Stimulated activated effector memory CD8-positive, alpha-beta T cell treated with anti-CD3 and anti-CD28 coated beads, Interleukin-12 subunit alpha, Interleukin-12 subunit beta, amount 100 ng/mL, for 72 hours (primary cell): ENCODE data around the gene BABAM2.

Source experiments
- ATAC-seq: fragments of 150-1000 bp; cut with Tn5 transposase; 2 replicates; pipeline ENCODE4 v1.10.0; 2021
- DNase-seq, 2 donors: peaks; one replicate each; pipeline ENCODE4 v3.0.0; 2021 to 2022; ENCODE audit warnings: low spot score in 2 of 2
- H3K27ac Mint-ChIP-seq: one replicate; pipeline ENCODE4 v1.8.0; 2022; ENCODE audit warnings: mild to moderate bottlenecking, mixed read lengths
- H3K36me3 Mint-ChIP-seq: one replicate; pipeline ENCODE4 v1.8.0; 2022; ENCODE audit warnings: mild to moderate bottlenecking, mixed read lengths
- H3K4me1 Mint-ChIP-seq: one replicate; pipeline ENCODE4 v1.8.0; 2022; ENCODE audit warnings: mixed read lengths
- H3K4me3 Mint-ChIP-seq: one replicate; pipeline ENCODE4 v1.8.0; 2022; ENCODE audit warnings: mild to moderate bottlenecking, mixed read lengths
- H3K9me3 Mint-ChIP-seq: one replicate; pipeline ENCODE4 v1.8.0; 2022; ENCODE audit warnings: mixed read lengths

The BABAM2 gene

GRCh38 chr2:28052691-28053090 lies 162.2 kb downstream of the BABAM2 start:
- peaks cover 22% of the 10 kb centered on the region for H3K36me3 Mint-ChIP-seq

DNA sequence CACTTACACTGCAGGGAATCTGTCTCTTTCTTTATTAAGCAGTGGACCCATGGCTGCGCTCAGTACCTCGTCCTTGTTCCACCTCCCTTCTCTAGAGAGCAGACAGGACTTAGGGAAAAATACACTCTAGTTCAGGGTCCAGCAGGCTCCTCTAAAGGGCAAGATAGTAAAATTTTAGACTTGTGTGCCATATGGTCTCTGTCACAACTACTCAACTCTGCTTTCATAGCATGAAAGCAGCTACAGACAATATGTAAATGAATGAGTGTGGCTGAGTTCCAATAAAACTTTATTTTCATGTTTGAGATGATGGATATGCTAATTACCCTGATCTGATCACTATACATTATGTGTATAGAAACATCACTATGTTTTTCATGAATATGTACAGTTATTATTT lies 163.1 kb downstream of the BABAM2 start:
- Mint-ChIP-seq H3K27ac (no peak overlapping the region), H3K36me3 (peaks cover 22% of the 10 kb centered on the region)
- ATAC-seq = no peak

More at GRCh38 chr2:28052691-28053090, 162.2 kb downstream of the BABAM2 start:
- Mint-ChIP-seq H3K4me1 (peaks cover 20% of the 10 kb centered on the region), H3K27ac (no peak overlapping the region), H3K4me3 (no peak overlapping the region), H3K9me3 (peaks cover 5% of the 10 kb centered on the region)
- no peak for DNase-seq
- ATAC-seq = no peak

DNA sequence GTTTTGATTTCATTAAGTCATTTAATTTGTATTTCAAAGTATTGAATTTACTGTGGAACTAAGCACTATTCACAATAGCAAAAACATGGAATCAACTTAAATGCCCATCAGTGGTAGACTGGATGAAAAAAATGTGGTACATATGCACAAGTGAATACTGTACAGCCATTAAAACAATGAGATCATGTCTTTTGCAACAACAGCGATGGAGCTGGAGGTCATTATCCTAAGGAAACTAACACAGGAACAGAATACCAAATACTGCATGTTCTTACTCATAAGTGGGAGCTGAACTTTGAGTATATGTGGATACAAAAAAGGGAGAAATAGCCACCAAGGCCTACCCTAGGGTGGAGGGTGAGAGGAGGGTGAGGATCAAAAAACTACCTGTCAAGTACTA lies 164.4 kb downstream of the BABAM2 start:
- peaks cover 22% of the 10 kb centered on the region for H3K36me3 Mint-ChIP-seq
- H3K4me3 Mint-ChIP-seq = no peak overlapping the region
- ATAC-seq = no peak
- no peak for DNase-seq
- peaks cover 5% of the 10 kb centered on the region for H3K9me3 Mint-ChIP-seq
- H3K4me1 Mint-ChIP-seq = peaks cover 17% of the 10 kb centered on the region
- peak overlapping the region; percentile 88 for H3K27ac Mint-ChIP-seq

More for the DNA sequence above, 163.1 kb downstream of the BABAM2 start:
- H3K9me3 Mint-ChIP-seq = peaks cover 5% of the 10 kb centered on the region
- no peak overlapping the region for H3K4me3 Mint-ChIP-seq
- H3K4me1 Mint-ChIP-seq = peaks cover 17% of the 10 kb centered on the region
- no peak for DNase-seq

GRCh38 chr2:28055325-28055970 lies 164.9 kb downstream of the BABAM2 start:
- H3K27ac Mint-ChIP-seq = peak overlapping the region; percentile 88

GRCh38 chr2:28058791-28059190 lies 168.3 kb downstream of the BABAM2 start:
- H3K27ac Mint-ChIP-seq = peak overlapping the region; percentile 29
- peaks cover 5% of the 10 kb centered on the region for H3K9me3 Mint-ChIP-seq
- H3K36me3 Mint-ChIP-seq = peaks cover 15% of the 10 kb centered on the region
- ATAC-seq = no peak
- DNase-seq = no peak
- H3K4me1 Mint-ChIP-seq = peaks cover 16% of the 10 kb centered on the region
- no peak overlapping the region for H3K4me3 Mint-ChIP-seq

More at GRCh38 chr2:28055325-28055970, 164.9 kb downstream of the BABAM2 start:
- ATAC-seq = peak; percentile 81
- Mint-ChIP-seq H3K9me3 (peaks cover 5% of the 10 kb centered on the region), H3K36me3 (peaks cover 22% of the 10 kb centered on the region), H3K4me3 (peak overlapping the region; percentile 5), H3K4me1 (peaks cover 17% of the 10 kb centered on the region)
- no peak for DNase-seq

GRCh38 chr2:28062867-28063266 lies 172.3 kb downstream of the BABAM2 start:
- Mint-ChIP-seq H3K27ac (no peak overlapping the region), H3K4me3 (no peak overlapping the region), H3K36me3 (peaks cover 13% of the 10 kb centered on the region), H3K9me3 (no peaks in the 10 kb centered on the region), H3K4me1 (peaks cover 8% of the 10 kb centered on the region)
- no peak for DNase-seq
- ATAC-seq = peak; percentile 45

DNA sequence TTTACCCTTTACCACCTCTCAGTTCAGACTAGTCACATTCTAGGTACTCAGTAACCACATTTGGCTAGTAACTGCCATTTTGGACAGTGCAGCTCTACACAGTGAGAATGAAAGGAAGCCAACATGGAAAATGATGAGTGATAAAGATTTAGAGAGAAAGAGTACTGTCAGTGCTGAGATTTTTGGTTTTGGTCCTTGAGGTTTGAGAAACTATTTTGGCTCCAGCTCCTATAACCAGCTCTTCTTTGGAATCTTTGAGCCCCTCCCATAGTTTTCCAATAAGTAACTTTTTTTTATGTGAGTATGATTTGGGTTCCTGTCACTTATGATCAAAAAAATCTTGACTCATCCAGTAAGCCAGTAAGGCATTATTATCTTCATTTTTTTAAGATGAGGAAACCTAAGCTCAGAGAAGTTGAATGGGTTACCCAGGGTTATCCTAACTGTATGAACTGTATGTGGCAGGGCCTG lies 173.0 kb downstream of the BABAM2 start:
- Mint-ChIP-seq H3K4me3 (no peak overlapping the region), H3K4me1 (peaks cover 8% of the 10 kb centered on the region), H3K36me3 (peaks cover 13% of the 10 kb centered on the region), H3K27ac (no peak overlapping the region), H3K9me3 (no peaks in the 10 kb centered on the region)
- DNase-seq (no peak), ATAC-seq (peak; percentile 100)

DNA sequence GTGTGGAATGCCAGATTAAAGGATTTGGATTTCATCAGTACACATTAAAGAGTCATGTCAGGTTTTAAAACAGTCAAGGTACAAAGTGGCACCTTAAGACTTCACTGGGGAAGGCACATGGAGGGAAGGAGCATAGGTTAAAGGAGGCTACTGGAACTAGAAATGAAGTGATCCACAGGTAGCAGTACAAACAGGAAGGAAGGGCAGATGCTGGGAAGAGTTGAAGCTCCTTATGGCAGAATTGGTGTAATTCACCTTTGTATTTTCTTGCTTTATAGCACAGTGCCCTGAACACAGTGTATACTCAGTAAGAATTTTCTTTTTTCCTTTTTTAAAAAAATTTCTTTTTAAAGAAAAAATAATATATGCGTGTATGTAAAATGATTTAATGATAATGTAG lies 177.1 kb downstream of the BABAM2 start:
- no peak overlapping the region for H3K4me3 Mint-ChIP-seq
- H3K4me1 Mint-ChIP-seq = peaks cover 13% of the 10 kb centered on the region
- H3K36me3 Mint-ChIP-seq = peaks cover 7% of the 10 kb centered on the region
- no peaks in the 10 kb centered on the region for H3K9me3 Mint-ChIP-seq
- ATAC-seq = no peak
- H3K27ac Mint-ChIP-seq = no peak overlapping the region
- DNase-seq = no peak

DNA sequence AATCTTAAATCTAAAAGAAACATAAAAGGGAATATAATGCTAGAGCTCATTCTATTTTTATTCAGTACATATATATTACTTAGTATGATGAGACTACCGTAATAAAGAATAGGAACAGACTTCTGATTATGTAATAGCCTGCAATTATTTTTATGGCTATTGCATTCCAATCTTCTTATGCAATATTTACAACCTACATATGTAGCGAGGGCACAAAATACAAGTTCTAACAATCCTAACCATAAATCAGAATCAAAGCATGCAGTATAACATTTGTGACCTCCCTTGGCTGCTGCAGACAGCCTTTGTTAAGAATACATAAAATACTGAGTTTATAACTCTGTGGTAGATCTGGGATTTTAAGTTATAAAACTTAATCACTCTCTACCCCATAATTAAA lies 177.6 kb downstream of the BABAM2 start:
- no peak for ATAC-seq
- no peaks in the 10 kb centered on the region for H3K9me3 Mint-ChIP-seq
- H3K4me1 Mint-ChIP-seq = peaks cover 8% of the 10 kb centered on the region
- peaks cover 7% of the 10 kb centered on the region for H3K36me3 Mint-ChIP-seq
- DNase-seq = no peak
- no peak overlapping the region for H3K27ac Mint-ChIP-seq
- no peak overlapping the region for H3K4me3 Mint-ChIP-seq

- H3K4me1 Mint-ChIP-seq = peaks cover 7% of the 10 kb centered on the region
- ATAC-seq (no peak), DNase-seq (no peak)
- no peak overlapping the region for H3K27ac Mint-ChIP-seq
- no peak overlapping the region for H3K4me3 Mint-ChIP-seq
- no peaks in the 10 kb centered on the region for H3K9me3 Mint-ChIP-seq
- peaks cover 7% of the 10 kb centered on the region for H3K36me3 Mint-ChIP-seq
Observed at GRCh38 chr2:28068527-28068926, 178.0 kb downstream of the BABAM2 start.

GRCh38 chr2:28071221-28071620 lies 180.7 kb downstream of the BABAM2 start:
- peaks cover 7% of the 10 kb centered on the region for H3K36me3 Mint-ChIP-seq
- peaks cover 7% of the 10 kb centered on the region for H3K4me1 Mint-ChIP-seq
- H3K4me3 Mint-ChIP-seq = no peak overlapping the region
- no peaks in the 10 kb centered on the region for H3K9me3 Mint-ChIP-seq
- no peak for ATAC-seq
- DNase-seq = no peak
- H3K27ac Mint-ChIP-seq = no peak overlapping the region

GRCh38 chr2:28074137-28074536 lies 183.6 kb downstream of the BABAM2 start:
- H3K4me1 Mint-ChIP-seq = peaks cover 7% of the 10 kb centered on the region
- H3K36me3 Mint-ChIP-seq = no peaks in the 10 kb centered on the region
- no peak overlapping the region for H3K4me3 Mint-ChIP-seq
- H3K27ac Mint-ChIP-seq = no peak overlapping the region
- ATAC-seq = no peak
- no peak for DNase-seq
- H3K9me3 Mint-ChIP-seq = no peaks in the 10 kb centered on the region

GRCh38 chr2:28080911-28081310 lies 190.4 kb downstream of the BABAM2 start:
- Mint-ChIP-seq H3K4me1 (peaks cover 7% of the 10 kb centered on the region), H3K9me3 (no peaks in the 10 kb centered on the region), H3K27ac (no peak overlapping the region), H3K4me3 (no peak overlapping the region), H3K36me3 (no peaks in the 10 kb centered on the region)
- DNase-seq (no peak), ATAC-seq (no peak)

DNA sequence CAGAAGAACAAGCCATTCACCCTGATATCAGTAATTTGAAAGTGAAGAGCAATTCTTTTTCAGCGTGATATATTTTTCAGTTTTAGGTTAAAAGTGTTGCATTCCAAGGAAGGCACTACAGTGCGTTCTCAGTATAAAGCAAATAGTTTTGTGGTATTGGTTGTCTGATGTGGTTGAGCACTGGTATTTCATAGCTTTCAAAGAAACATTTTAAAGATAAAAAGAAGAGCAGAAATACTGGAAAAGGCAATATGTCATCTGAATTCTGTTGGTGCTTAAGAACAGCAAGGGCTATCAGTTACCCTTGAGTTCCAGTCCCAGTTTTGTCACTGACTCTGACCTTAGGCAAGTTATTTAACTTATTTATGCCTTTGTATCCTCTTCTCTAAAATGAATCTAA lies 191.6 kb downstream of the BABAM2 start:
- Mint-ChIP-seq H3K27ac (no peak overlapping the region), H3K4me3 (no peak overlapping the region), H3K4me1 (peaks cover 7% of the 10 kb centered on the region), H3K9me3 (no peaks in the 10 kb centered on the region), H3K36me3 (no peaks in the 10 kb centered on the region)
- ATAC-seq (no peak), DNase-seq (no peak)

DNA sequence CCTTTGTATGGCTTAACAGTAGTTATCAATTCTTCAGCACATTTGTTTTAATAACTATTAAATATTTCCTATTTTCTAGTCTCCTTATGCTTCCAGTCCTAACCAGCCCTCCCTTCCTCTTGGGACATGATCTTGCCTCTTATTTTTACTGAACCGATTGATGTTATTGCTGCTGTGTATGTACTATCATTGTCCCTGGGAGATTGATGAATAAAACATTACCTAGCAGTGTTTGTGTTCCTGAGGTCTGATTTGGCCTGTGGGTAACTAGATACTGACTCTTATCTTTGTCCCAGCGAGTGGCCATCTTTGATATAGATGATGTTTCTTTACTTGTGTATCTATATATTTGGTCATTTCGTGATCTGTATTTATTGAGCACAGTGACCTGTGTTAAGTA lies 192.9 kb downstream of the BABAM2 start:
- Mint-ChIP-seq H3K36me3 (no peaks in the 10 kb centered on the region), H3K27ac (no peak overlapping the region), H3K4me3 (no peak overlapping the region), H3K9me3 (no peaks in the 10 kb centered on the region), H3K4me1 (peaks cover 7% of the 10 kb centered on the region)
- ATAC-seq (no peak), DNase-seq (no peak)

- no peaks in the 10 kb centered on the region for H3K36me3 Mint-ChIP-seq
- H3K4me3 Mint-ChIP-seq = no peak overlapping the region
- H3K4me1 Mint-ChIP-seq = peaks cover 7% of the 10 kb centered on the region
- no peak overlapping the region for H3K27ac Mint-ChIP-seq
- ATAC-seq (no peak), DNase-seq (no peak)
- H3K9me3 Mint-ChIP-seq = no peaks in the 10 kb centered on the region
Observed at GRCh38 chr2:28084564-28084963, 194.0 kb downstream of the BABAM2 start.
